Measurements from ENCODE around the gene AATK.

DNA sequence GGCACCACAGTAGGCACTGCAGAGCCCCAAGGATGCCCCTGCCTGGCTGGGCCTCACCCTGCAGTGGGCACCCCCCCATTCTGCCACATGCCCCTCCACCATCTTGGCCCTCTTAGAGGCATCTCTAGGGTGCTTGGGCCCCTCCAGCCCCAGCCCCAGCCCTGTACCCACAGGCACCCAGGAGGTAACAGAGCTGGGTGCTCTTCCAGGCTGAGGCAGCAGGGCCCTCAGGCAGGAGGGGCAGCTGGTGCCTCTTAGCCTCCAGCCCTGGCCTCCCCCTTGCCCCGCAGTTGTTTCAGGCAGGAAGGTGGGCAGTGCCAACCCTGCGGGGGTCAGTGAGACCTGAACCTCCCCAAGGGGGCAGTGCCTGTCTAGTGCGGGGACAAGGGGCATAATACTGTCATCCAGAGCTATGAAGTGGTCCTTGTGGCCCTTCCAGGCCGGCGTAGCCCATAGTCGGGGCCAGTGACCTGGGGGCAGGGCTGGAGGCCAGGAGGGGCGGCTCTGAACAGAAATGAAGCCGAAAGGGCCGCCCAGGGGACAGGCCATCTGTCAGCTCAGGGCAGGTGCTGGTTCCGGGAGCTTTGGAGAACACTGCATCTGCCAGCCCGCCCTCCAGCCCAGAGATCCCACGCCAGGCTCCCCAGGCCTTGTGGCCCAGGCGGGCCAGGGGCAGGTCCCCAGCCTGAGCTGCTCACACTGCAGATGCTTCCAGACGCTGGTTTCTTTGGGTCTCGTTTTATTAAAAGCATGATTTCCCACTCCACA, 4.9 kb upstream of the AATK start:
- TF ChIP-seq, protein P1, sequence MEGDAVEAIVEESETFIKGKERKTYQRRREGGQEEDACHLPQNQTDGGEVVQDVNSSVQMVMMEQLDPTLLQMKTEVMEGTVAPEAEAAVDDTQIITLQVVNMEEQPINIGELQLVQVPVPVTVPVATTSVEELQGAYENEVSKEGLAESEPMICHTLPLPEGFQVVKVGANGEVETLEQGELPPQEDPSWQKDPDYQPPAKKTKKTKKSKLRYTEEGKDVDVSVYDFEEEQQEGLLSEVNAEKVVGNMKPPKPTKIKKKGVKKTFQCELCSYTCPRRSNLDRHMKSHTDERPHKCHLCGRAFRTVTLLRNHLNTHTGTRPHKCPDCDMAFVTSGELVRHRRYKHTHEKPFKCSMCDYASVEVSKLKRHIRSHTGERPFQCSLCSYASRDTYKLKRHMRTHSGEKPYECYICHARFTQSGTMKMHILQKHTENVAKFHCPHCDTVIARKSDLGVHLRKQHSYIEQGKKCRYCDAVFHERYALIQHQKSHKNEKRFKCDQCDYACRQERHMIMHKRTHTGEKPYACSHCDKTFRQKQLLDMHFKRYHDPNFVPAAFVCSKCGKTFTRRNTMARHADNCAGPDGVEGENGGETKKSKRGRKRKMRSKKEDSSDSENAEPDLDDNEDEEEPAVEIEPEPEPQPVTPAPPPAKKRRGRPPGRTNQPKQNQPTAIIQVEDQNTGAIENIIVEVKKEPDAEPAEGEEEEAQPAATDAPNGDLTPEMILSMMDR (conservative IDR thresholded peaks at IDR 0.05 in 1 of 2, IDR thresholded peaks at IDR 0.05 in 1 of 2; ENCODE audit: extremely low read depth in 1 of 2, insufficient read depth in 1 of 2, low read depth in 1 of 2, low read length in 2 of 2), result no peak
- TF ChIP-seq EZH2 (IDR thresholded peaks at IDR 0.05; ENCODE audit: borderline replicate concordance, low read length), result no peak
